ENCODE measurements around the gene LMNB1. TPM values are rescaled to one million over a fixed set of nuclear protein-coding genes. Genes with fewer than 3 reads are reported as not detected.

The LMNB1 gene
- total and polyA plus RNA-seq, 2 experiments from 2014 or later = 20.1 to 269 TPM

GRCh38 chr5:126801992-126802294 is 25.0 kb downstream of the LMNB1 start:
- TF ChIP-seq POLR2AphosphoS5 (IDR thresholded peaks at IDR 0.05; ENCODE audit: low read depth) (no peak), CTCF (conservative IDR thresholded peaks at IDR 0.05; ENCODE audit: low read depth in 2 of 2) (peak in 1 of 2 experiments; percentile 25; a peak in 1 of 4 replicates), ZNF331 (CRISPR knock-in tag; IDR thresholded peaks at IDR 0.05; ENCODE audit: low read depth) (no peak), EZH2phosphoT487 (IDR thresholded peaks at IDR 0.05; ENCODE audit: unreplicated experiment) (no peak), EZH2 (IDR thresholded peaks at IDR 0.05; ENCODE audit: low read depth, unreplicated experiment) (no peak)
- no peak overlapping the region for H3K4me2 ChIP-seq
- H2AFZ ChIP-seq = no peak overlapping the region

GRCh38 chr5:126805063-126805462 is 28.1 kb downstream of the LMNB1 start:
- no peak overlapping the region for H2AFZ ChIP-seq
- Mint-ChIP-seq H3K36me3 (ENCODE audit: low read depth) (peaks cover 45% of the 10 kb centered on the region), H3K4me1 (peaks cover 5% of the 10 kb centered on the region; the same call in 2 of the 3 replicates), H3K4me3 (no peak overlapping the region), H3K27ac (no peak overlapping the region), H3K27me3 (ENCODE audit: insufficient read depth, low read depth, poor library complexity) (peaks cover 3% of the 10 kb centered on the region), H3K9me3 (no peaks in the 10 kb centered on the region)
- no peak for ATAC-seq
- no peaks in the 10 kb centered on the region for H3K9me2 ChIP-seq (ENCODE audit: insufficient read depth)
- peaks cover 5% of the 10 kb centered on the region; the same call in 1 of the 2 replicates for H3F3A ChIP-seq (replicated peaks; ENCODE audit: low read depth)
- H3K27ac ChIP-seq (ENCODE audit: low read depth) = peak overlapping the region; percentile 67
- H3K79me2 ChIP-seq (replicated peaks; ENCODE audit: insufficient read depth) = peaks cover 61% of the 10 kb centered on the region
- no peak for TF ChIP-seq ZNF462 (CRISPR knock-in tag; IDR thresholded peaks at IDR 0.05)
- no peak for TF ChIP-seq CREB1 (CRISPR knock-in tag; IDR thresholded peaks at IDR 0.05; ENCODE audit: low read depth)
- no peak for TF ChIP-seq CTCF (conservative IDR thresholded peaks at IDR 0.05; ENCODE audit: low read depth in 2 of 2)
- H3K4me1 ChIP-seq (ENCODE audit: insufficient read depth) = peaks cover 11% of the 10 kb centered on the region; the same call in 1 of the 2 replicates
- H3K4me3 ChIP-seq = no peak overlapping the region
- H3K4me2 ChIP-seq = no peak overlapping the region
- no peak for DNase-seq (ENCODE audit: low spot score)
- H4K20me1 ChIP-seq (replicated peaks; ENCODE audit: insufficient read depth) = peaks cover 44% of the 10 kb centered on the region
- peaks cover 31% of the 10 kb centered on the region for H3K36me3 ChIP-seq (ENCODE audit: insufficient read depth)
- H3K27me3 ChIP-seq (ENCODE audit: insufficient read depth) = no peaks in the 10 kb centered on the region

More at GRCh38 chr5:126801992-126802294, 25.0 kb downstream of the LMNB1 start:
- no peak overlapping the region for H3K4me3 ChIP-seq
- Mint-ChIP-seq H3K4me3 (no peak overlapping the region), H3K4me1 (peaks cover 19% of the 10 kb centered on the region), H3K36me3 (ENCODE audit: low read depth) (peaks cover 38% of the 10 kb centered on the region), H3K27ac (no peak overlapping the region), H3K27me3 (ENCODE audit: insufficient read depth, low read depth, poor library complexity) (peaks cover 9% of the 10 kb centered on the region), H3K9me3 (no peaks in the 10 kb centered on the region)
- H3F3A ChIP-seq (replicated peaks; ENCODE audit: low read depth) = 0 out of 2 replicates have a peak, but pooled peaks cover 8% of the 10 kb centered on the region
- H4K20me1 ChIP-seq (replicated peaks; ENCODE audit: insufficient read depth) = peaks cover 72% of the 10 kb centered on the region
- H3K27me3 ChIP-seq (ENCODE audit: insufficient read depth) = no peaks in the 10 kb centered on the region
- H3K79me2 ChIP-seq (replicated peaks; ENCODE audit: insufficient read depth) = peaks cover 87% of the 10 kb centered on the region
- H3K36me3 ChIP-seq (ENCODE audit: insufficient read depth) = peaks cover 24% of the 10 kb centered on the region
- no peaks in the 10 kb centered on the region for H3K9me2 ChIP-seq (ENCODE audit: insufficient read depth)
- H3K4me1 ChIP-seq (ENCODE audit: insufficient read depth) = peaks cover 12% of the 10 kb centered on the region
- peak overlapping the region; percentile 39; the same call in 1 of the 2 replicates for H3K27ac ChIP-seq (ENCODE audit: low read depth)
- no peak for DNase-seq (ENCODE audit: low spot score)
- no peak for ATAC-seq

Data from GM23338 (cell line).